H1 (cell line): ENCODE data around the gene TNFAIP8. TPM values are rescaled to one million over a fixed set of nuclear protein-coding genes. Genes with fewer than 3 reads are reported as not detected.

Experiments used
- polyA plus RNA-seq, 7 experiments: library from polyadenylated mRNA; depleted of rRNA in 3 of 7; stranded (reverse) in 5 of 7; unstranded in 2 of 7; fragments of >200 nt in 5 of 7; fragments of 200-250 nt in 2 of 7; gene quantifications; 1 replicate in 5 of 7; 2 replicates in 1 of 7; 4 replicates in 1 of 7; pipeline versions ENCODE4 v1.2.1 to v1.2.3, GENCODE V29; 2011 to 2013; ENCODE audit warnings: missing spikeins in 2 of 7, mixed read lengths in 2 of 7
- total RNA-seq: library from RNA; stranded (reverse); fragmentation: NEBNext Ultra II Directional; extraction: Animal tissue kit (Norgen Biotek cat#: 25700); gene quantifications from 2 replicates; pipeline ENCODE4 v1.2.1, GENCODE V29; 2021
- TF ChIP-seq, protein P1 (sequence below), 3 experiments: IDR thresholded peaks; 1 replicate in 2 of 3; 2 replicates in 1 of 3; pipeline versions ENCODE4 v1.5.1 to v1.6.1; 2011; ENCODE audit warnings: low read length in 3 of 3, mild to moderate bottlenecking in 3 of 3, inconsistent platforms in 2 of 3, low read depth in 1 of 3, moderate library complexity in 1 of 3; ENCODE audit not compliant: insufficient read depth in 1 of 3; ENCODE audit errors: control extremely low read depth in 1 of 3

Gene TNFAIP8
- total and polyA plus RNA-seq, 2 of the 8 experiments (the other 6 are each of a cell fraction or from before 2014, with no cell fraction given) = 12.4 to 19.3 TPM

DNA sequence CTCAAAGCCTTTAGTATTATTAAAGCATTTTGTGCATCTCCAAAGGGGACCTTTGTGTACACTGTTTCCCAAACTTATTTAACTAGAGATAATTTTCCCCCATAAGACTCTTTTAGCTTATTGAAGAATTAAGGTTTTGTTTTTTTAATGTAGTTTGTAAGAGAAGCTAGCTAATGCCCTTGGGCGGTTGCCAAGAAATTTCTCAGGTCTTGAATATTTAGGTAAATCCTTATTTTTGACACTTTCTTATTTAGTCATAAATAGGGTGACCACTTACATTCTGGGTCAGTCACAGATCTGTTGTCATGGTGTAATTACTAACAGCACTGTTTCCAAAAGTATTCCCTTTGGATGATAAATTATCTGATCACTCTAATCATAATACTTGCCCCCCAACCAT is 27.2 kb downstream of the TNFAIP8 start (continued):
- TF ChIP-seq, protein P1, sequence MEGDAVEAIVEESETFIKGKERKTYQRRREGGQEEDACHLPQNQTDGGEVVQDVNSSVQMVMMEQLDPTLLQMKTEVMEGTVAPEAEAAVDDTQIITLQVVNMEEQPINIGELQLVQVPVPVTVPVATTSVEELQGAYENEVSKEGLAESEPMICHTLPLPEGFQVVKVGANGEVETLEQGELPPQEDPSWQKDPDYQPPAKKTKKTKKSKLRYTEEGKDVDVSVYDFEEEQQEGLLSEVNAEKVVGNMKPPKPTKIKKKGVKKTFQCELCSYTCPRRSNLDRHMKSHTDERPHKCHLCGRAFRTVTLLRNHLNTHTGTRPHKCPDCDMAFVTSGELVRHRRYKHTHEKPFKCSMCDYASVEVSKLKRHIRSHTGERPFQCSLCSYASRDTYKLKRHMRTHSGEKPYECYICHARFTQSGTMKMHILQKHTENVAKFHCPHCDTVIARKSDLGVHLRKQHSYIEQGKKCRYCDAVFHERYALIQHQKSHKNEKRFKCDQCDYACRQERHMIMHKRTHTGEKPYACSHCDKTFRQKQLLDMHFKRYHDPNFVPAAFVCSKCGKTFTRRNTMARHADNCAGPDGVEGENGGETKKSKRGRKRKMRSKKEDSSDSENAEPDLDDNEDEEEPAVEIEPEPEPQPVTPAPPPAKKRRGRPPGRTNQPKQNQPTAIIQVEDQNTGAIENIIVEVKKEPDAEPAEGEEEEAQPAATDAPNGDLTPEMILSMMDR (IDR thresholded peaks at IDR 0.05; ENCODE audit: control extremely low read depth in 1 of 3, insufficient read depth in 1 of 3, low read depth in 1 of 3, low read length in 3 of 3) = no peak
- TF ChIP-seq, all 59 proteins: peak for 0
